ENCODE measurements around the gene PCYT1A. TPM values are rescaled to one million over a fixed set of nuclear protein-coding genes. Genes with fewer than 3 reads are reported as not detected.
"Not testable (repeated sequence)": the region's sequence is repeated elsewhere in the genome, so short reads cannot be mapped to it uniquely, and the experiment has no call there.

The PCYT1A gene
- total RNA-seq, 1 experiment from 2014 or later: 48.8 TPM

GRCh38 chr3:196192524-196193051 is 94.9 kb downstream of the PCYT1A start:
- H3K79me2 ChIP-seq (ENCODE audit: low read length): no peaks in the 10 kb centered on the region
- H3K27me3 ChIP-seq (ENCODE audit: low read length): no peaks in the 10 kb centered on the region
- no peaks in the 10 kb centered on the region for H3K9me3 ChIP-seq (ENCODE audit: low read length)
- H3K9me2 ChIP-seq (replicated peaks; ENCODE audit: insufficient read depth, low read length): no peaks in the 10 kb centered on the region
- H3K36me3 ChIP-seq (ENCODE audit: insufficient read depth, low read length): no peaks in the 10 kb centered on the region
- H3K4me2 ChIP-seq (ENCODE audit: low read depth, low read length, poor library complexity, severe bottlenecking): no peak overlapping the region
- no peaks in the 10 kb centered on the region for H4K20me1 ChIP-seq (ENCODE audit: insufficient read depth, low read depth, low read length)
- H2AFZ ChIP-seq (ENCODE audit: low read length): peak overlapping the region; percentile 16; the same call in 1 of the 2 replicates
- no peak overlapping the region for H3K9ac ChIP-seq (ENCODE audit: low read length)
- H3K4me1 ChIP-seq (ENCODE audit: low read length): no peaks in the 10 kb centered on the region
- no peak overlapping the region for H3K27ac ChIP-seq (ENCODE audit: low read length)
- no peak for DNase-seq
- H3K4me3 ChIP-seq (ENCODE audit: low read length): no peak overlapping the region

- Histone ChIP-seq H3K27me3 (ENCODE audit: low read length) (no peaks in the 10 kb centered on the region), H3K4me1 (ENCODE audit: low read length) (peaks cover 2% of the 10 kb centered on the region), H2AFZ (ENCODE audit: low read length) (0 out of 2 replicates have a peak overlapping the region, but pooled peaks have one; percentile 16), H3K9ac (ENCODE audit: low read length) (no peak overlapping the region), H3K9me2 (replicated peaks; ENCODE audit: insufficient read depth, low read length) (no peaks in the 10 kb centered on the region), H4K20me1 (ENCODE audit: insufficient read depth, low read depth, low read length) (no peaks in the 10 kb centered on the region), H3K36me3 (ENCODE audit: insufficient read depth, low read length) (no peaks in the 10 kb centered on the region), H3K27ac (ENCODE audit: low read length) (no peak overlapping the region), H3K79me2 (ENCODE audit: low read length) (no peaks in the 10 kb centered on the region), H3K4me3 (ENCODE audit: low read length) (no peak overlapping the region), H3K4me2 (ENCODE audit: low read depth, low read length, poor library complexity, severe bottlenecking) (no peak overlapping the region), H3K9me3 (ENCODE audit: low read length) (no peaks in the 10 kb centered on the region)
- peak; percentile 42 for DNase-seq
Measured at GRCh38 chr3:196192036-196192523, 95.4 kb downstream of the PCYT1A start.

DNA sequence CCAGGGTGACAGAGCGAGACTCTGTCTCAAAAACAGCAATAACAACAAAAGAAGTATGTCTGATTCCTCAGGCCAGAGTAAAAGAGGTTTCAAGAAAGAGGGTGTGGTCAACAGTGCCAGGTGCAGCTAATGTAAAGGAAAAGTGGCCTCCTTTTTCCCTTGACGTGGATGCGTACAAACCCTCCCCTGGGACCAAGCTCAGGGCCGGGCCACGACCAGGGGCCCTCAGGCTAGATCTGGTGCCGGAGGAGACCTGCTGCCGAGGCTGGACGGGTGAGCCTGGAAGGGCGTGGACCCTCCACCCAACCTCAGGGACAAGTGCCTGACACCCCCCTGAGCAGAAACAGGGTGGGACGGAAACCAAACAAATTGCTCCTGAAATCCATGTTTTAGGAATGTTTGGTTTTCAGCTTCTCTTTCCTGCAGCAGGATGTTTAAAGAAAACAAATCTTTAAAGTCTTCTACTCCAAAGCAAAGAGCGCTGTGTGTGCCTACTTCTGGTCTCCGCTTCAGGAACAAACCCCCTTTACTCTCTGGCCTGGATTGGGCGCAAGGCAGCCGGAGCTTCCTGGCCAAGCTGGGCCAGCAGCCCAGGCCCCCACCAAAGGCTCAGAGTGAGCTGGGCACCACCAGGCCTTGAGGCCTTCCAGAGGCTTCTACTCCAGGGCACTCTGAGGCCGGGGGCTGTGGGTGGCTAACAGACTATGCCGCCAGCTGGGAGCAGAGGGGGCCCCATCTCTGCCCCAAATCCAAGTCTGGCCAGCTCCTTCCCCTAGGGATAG is 97.8 kb downstream of the PCYT1A start:
- DNase-seq: no peak
- no peaks in the 10 kb centered on the region for H3K9me2 ChIP-seq (replicated peaks; ENCODE audit: insufficient read depth, low read length)
- H3K4me2 ChIP-seq (ENCODE audit: low read depth, low read length, poor library complexity, severe bottlenecking): no peak overlapping the region
- H3K9me3 ChIP-seq (ENCODE audit: low read length): no peaks in the 10 kb centered on the region
- no peak overlapping the region for H3K9ac ChIP-seq (ENCODE audit: low read length)
- no peaks in the 10 kb centered on the region for H3K36me3 ChIP-seq (ENCODE audit: insufficient read depth, low read length)
- no peaks in the 10 kb centered on the region for H3K79me2 ChIP-seq (ENCODE audit: low read length)
- no peak overlapping the region for H2AFZ ChIP-seq (ENCODE audit: low read length)
- no peak overlapping the region for H3K4me3 ChIP-seq (ENCODE audit: low read length)
- H3K27me3 ChIP-seq (ENCODE audit: low read length): no peaks in the 10 kb centered on the region
- H3K27ac ChIP-seq (ENCODE audit: low read length): no peak overlapping the region
- peaks cover 8% of the 10 kb centered on the region for H3K4me1 ChIP-seq (ENCODE audit: low read length)
- H4K20me1 ChIP-seq (ENCODE audit: insufficient read depth, low read depth, low read length): no peaks in the 10 kb centered on the region

GRCh38 chr3:196186651-196187573 is 100.6 kb downstream of the PCYT1A start:
- Histone ChIP-seq H3K4me2 (ENCODE audit: low read depth, low read length, poor library complexity, severe bottlenecking) (peak overlapping the region; percentile 38), H3K9ac (ENCODE audit: low read length) (peak overlapping the region; percentile 34; the same call in 1 of the 2 replicates), H3K4me3 (ENCODE audit: low read length) (no peak overlapping the region), H3K27ac (ENCODE audit: low read length) (no peak overlapping the region), H3K9me2 (replicated peaks; ENCODE audit: insufficient read depth, low read length) (no peaks in the 10 kb centered on the region), H3K9me3 (ENCODE audit: low read length) (no peaks in the 10 kb centered on the region), H2AFZ (ENCODE audit: low read length) (peak overlapping the region; percentile 55; the same call in 1 of the 2 replicates), H3K4me1 (ENCODE audit: low read length) (peaks cover 8% of the 10 kb centered on the region), H3K36me3 (ENCODE audit: insufficient read depth, low read length) (no peaks in the 10 kb centered on the region), H3K79me2 (ENCODE audit: low read length) (no peaks in the 10 kb centered on the region), H4K20me1 (ENCODE audit: insufficient read depth, low read depth, low read length) (no peaks in the 10 kb centered on the region), H3K27me3 (ENCODE audit: low read length) (no peaks in the 10 kb centered on the region)
- DNase-seq: no peak

- Histone ChIP-seq H3K36me3 (ENCODE audit: insufficient read depth, low read length) (no peaks in the 10 kb centered on the region), H3K79me2 (ENCODE audit: low read length) (no peaks in the 10 kb centered on the region), H3K9ac (ENCODE audit: low read length) (no peak overlapping the region), H3K27ac (ENCODE audit: low read length) (no peak overlapping the region), H3K9me3 (ENCODE audit: low read length) (no peaks in the 10 kb centered on the region), H3K27me3 (ENCODE audit: low read length) (no peaks in the 10 kb centered on the region), H3K4me1 (ENCODE audit: low read length) (peaks cover 11% of the 10 kb centered on the region), H3K9me2 (replicated peaks; ENCODE audit: insufficient read depth, low read length) (no peaks in the 10 kb centered on the region), H3K4me3 (ENCODE audit: low read length) (no peak overlapping the region), H2AFZ (ENCODE audit: low read length) (no peak overlapping the region), H3K4me2 (ENCODE audit: low read depth, low read length, poor library complexity, severe bottlenecking) (no peak overlapping the region), H4K20me1 (ENCODE audit: insufficient read depth, low read depth, low read length) (no peaks in the 10 kb centered on the region)
- no peak for DNase-seq
Measured at GRCh38 chr3:196184881-196185280, 102.6 kb downstream of the PCYT1A start.

GRCh38 chr3:196184169-196184432 is 103.4 kb downstream of the PCYT1A start:
- H3K4me3 ChIP-seq (ENCODE audit: low read length); H3K27ac ChIP-seq (ENCODE audit: low read length); H4K20me1 ChIP-seq (ENCODE audit: insufficient read depth, low read depth, low read length); H3K27me3 ChIP-seq (ENCODE audit: low read length); H3K9me2 ChIP-seq (replicated peaks; ENCODE audit: insufficient read depth, low read length); H3K79me2 ChIP-seq (ENCODE audit: low read length); H3K9ac ChIP-seq (ENCODE audit: low read length); H3K9me3 ChIP-seq (ENCODE audit: low read length); H3K4me2 ChIP-seq (ENCODE audit: low read depth, low read length, poor library complexity, severe bottlenecking); H2AFZ ChIP-seq (ENCODE audit: low read length); H3K36me3 ChIP-seq (ENCODE audit: insufficient read depth, low read length); DNase-seq: not testable (repeated sequence)
- peaks cover 19% of the 10 kb centered on the region for H3K4me1 ChIP-seq (ENCODE audit: low read length)

DNA sequence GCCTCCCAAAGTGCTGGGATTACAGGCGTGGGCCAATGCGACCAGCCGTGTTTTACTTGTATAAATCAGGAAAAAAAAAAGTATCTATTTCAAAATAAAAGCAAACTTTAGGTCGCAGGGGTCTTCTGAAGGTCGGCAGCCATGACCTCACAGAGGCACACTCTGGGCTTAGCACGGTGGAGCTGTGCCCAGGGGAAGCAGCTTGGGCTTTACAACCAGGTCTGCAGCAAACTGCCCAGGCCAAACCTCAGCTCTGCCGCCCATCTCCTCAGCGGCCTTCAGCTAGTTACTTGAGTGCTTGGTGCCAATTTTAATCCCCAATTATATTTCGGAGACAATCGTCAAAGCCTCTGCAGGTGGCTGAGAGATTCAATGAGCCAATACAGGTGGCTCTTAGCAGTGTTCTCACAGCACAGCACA is 106.4 kb downstream of the PCYT1A start:
- H3K4me1 ChIP-seq (ENCODE audit: low read length): peaks cover 12% of the 10 kb centered on the region
- H3K9ac ChIP-seq (ENCODE audit: low read length): no peak overlapping the region
- H3K9me3 ChIP-seq (ENCODE audit: low read length): no peaks in the 10 kb centered on the region
- H3K9me2 ChIP-seq (replicated peaks; ENCODE audit: insufficient read depth, low read length): no peaks in the 10 kb centered on the region
- H3K36me3 ChIP-seq (ENCODE audit: insufficient read depth, low read length): no peaks in the 10 kb centered on the region
- H3K79me2 ChIP-seq (ENCODE audit: low read length): no peaks in the 10 kb centered on the region
- H4K20me1 ChIP-seq (ENCODE audit: insufficient read depth, low read depth, low read length): no peaks in the 10 kb centered on the region
- H3K4me2 ChIP-seq (ENCODE audit: low read depth, low read length, poor library complexity, severe bottlenecking): no peak overlapping the region
- no peaks in the 10 kb centered on the region for H3K27me3 ChIP-seq (ENCODE audit: low read length)
- no peak overlapping the region for H3K27ac ChIP-seq (ENCODE audit: low read length)
- H3K4me3 ChIP-seq (ENCODE audit: low read length): no peak overlapping the region
- no peak for DNase-seq
- no peak overlapping the region for H2AFZ ChIP-seq (ENCODE audit: low read length)

DNA sequence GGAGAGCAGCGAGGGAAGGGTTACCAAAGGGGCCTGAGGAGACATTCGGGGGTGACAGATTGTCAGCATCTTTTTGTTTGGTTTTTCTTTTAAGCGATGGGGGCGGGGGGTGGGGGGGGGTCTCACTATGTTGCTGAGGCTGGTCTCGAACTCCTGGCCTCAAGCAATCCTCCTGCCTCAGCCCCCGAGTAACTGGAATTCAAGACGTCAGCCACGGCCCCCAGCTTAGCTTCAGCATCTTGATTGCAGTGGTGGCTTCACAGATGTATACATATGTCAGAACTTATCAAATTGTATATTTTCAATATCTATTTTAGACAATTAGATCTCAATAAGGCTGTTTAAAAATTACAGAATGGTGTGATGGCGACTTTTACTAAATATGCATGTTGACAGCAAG is 107.2 kb downstream of the PCYT1A start:
- Histone ChIP-seq H3K4me1 (ENCODE audit: low read length) (peaks cover 12% of the 10 kb centered on the region), H3K9ac (ENCODE audit: low read length) (peak overlapping the region; percentile 46), H3K9me2 (replicated peaks; ENCODE audit: insufficient read depth, low read length) (no peaks in the 10 kb centered on the region), H3K9me3 (ENCODE audit: low read length) (no peaks in the 10 kb centered on the region), H3K79me2 (ENCODE audit: low read length) (no peaks in the 10 kb centered on the region), H3K27ac (ENCODE audit: low read length) (no peak overlapping the region), H4K20me1 (ENCODE audit: insufficient read depth, low read depth, low read length) (no peaks in the 10 kb centered on the region), H3K4me2 (ENCODE audit: low read depth, low read length, poor library complexity, severe bottlenecking) (peak overlapping the region; percentile 53), H3K27me3 (ENCODE audit: low read length) (no peaks in the 10 kb centered on the region), H2AFZ (ENCODE audit: low read length) (peak overlapping the region; percentile 90; the same call in 1 of the 2 replicates), H3K36me3 (ENCODE audit: insufficient read depth, low read length) (no peaks in the 10 kb centered on the region), H3K4me3 (ENCODE audit: low read length) (no peak overlapping the region; the same call in 1 of the 2 replicates)
- no peak for DNase-seq
